NCI-H526 (cell line): ENCODE results near the gene ITPKB.
"Not testable (repeated sequence)": the region's sequence is repeated elsewhere in the genome, so short reads cannot be mapped to it uniquely, and the experiment has no call there.

Experiments
- DNase-seq, 2 experiments: peaks; one replicate each; lab custom pipeline; 2025; lab: John Stamatoyannopoulos, UW

Gene ITPKB

GRCh38 chr1:226754793-226755533 lies 15.9 kb upstream of the ITPKB start:
- no peak for DNase-seq

GRCh38 chr1:226754097-226754496 lies 15.0 kb upstream of the ITPKB start:
- DNase-seq, result no peak

DNA sequence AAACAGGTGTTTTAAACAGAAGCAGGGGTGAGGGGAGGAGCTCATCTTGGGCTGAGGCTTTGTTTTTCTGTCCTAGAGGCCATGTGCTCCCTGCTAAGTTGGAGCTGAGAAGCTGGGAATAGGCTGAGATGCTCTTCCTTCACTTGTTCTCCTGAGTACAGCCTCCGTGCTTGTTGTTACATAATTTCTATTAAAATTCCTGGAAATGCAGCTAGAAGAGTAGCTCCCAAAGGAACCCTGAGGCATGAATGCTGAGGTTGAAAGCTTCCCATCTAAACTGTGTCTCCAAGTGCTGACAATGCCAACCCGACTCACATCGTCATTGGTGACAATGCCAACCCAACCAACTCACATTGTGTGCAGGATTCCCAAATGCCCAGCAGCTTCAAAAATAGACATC lies 12.6 kb upstream of the ITPKB start:
- no peak for DNase-seq

- no peak for DNase-seq
Observed at GRCh38 chr1:226751214-226751613, 12.1 kb upstream of the ITPKB start.

GRCh38 chr1:226749467-226749866 lies 10.4 kb upstream of the ITPKB start:
- DNase-seq, result no peak

DNA sequence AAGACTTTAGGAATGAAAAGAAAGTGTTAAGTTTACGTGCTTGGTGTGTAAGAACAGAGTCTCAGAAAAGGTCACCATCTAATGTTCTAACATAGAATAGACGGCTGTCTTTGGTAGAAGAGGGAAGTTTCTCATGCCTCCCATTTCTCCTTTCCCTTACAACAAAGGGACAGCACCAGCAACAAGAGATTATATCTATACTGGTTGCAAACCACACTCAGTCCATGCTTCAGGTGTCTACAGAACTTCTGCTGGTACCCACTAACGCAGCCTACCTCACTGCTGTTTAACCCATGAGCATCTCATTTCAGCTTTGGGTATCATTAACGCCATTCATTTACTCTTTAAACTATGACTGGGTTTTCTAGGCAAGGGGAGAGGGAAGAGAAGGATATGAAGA lies 9.2 kb upstream of the ITPKB start:
- DNase-seq, result no peak

DNA sequence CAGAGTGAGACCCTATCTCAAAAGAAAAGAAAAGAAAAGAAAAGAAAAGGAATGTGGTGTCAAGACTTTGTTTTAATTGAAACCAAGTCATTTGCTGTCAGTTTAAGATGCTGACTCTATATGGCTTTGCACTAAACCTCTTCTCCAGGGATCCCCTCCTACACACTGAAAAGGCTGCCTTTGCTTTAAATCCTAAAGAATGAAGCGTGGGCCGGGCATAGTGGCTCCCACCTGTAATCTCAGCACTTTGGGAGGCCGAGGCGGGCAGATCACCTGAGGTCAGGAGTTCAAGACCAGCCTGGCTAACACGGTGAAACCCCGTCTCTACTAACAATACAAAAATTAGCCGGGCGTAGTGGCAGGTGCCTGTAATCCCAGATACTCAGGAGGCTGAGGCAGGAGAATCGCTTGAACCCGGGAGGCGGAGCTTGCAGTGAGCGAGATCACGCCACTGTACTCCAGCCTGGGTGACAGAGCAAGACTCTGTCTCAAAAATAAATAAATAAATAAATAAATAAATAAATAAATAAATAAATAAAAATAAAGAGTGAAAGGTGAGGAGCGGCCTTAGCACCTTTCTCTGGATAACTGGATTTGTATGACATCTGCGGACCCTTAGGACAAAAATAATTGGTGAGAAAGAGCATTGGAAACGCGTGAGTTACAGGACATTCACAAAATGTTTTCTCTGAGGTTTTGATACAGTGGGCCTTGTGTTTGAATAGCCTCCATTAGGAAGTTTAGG lies 8.6 kb upstream of the ITPKB start:
- not testable (repeated sequence) for DNase-seq

GRCh38 chr1:226743259-226743658 lies 4.2 kb upstream of the ITPKB start:
- no peak for DNase-seq

DNA sequence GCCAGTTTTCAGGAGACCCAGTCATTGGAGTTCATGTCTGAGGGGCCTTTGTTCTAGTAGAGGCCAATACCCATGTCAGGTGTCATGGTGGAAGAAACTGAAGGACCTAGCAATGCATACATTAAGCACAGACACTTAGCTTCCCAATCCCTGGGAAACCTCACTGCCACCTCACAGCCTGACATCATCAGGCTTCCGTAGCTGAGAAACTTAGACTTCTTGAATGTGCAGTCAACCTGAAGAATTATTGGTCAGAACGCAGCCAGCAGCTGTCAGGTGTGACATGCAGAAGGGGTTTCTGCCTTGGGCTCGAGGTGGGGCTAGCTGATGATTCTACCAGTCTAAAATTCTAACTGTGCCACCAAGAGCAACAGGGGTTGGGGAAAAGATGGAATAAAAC lies 1.9 kb upstream of the ITPKB start:
- DNase-seq, result no peak

GRCh38 chr1:226739696-226740065 lies 599 bp upstream of the ITPKB start:
- DNase-seq, result no peak

DNA sequence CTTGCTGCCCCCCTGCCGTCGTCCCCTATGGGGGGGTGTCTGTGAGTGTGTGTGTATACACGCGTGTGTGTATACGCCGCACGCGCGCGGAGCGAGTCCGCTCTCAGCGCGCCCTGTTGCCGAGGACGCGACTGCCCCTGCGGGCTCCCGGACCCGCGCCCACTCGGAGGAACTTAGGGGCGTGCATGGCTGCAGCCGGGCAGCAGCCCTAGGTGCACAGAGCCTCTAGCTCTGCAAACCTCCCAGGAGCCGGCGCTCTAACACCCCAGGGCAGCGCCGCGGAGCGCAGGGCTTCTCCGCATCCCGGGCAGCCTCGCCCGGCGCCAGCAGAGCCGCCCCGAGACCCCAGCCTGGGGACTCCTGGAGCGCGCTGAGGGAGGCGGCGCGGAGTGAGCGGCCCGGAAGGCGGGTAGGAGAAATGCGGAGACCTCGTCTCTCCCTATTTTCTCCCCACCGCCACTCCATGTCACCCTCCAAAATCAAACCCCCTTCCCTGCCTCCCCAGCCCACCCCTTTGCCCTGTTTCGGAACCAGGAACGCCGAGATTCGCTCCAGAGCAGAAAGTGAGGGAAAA lies 574 bp downstream of the ITPKB start:
- DNase-seq, result peak in 1 of 2 experiments; percentile 64

DNA sequence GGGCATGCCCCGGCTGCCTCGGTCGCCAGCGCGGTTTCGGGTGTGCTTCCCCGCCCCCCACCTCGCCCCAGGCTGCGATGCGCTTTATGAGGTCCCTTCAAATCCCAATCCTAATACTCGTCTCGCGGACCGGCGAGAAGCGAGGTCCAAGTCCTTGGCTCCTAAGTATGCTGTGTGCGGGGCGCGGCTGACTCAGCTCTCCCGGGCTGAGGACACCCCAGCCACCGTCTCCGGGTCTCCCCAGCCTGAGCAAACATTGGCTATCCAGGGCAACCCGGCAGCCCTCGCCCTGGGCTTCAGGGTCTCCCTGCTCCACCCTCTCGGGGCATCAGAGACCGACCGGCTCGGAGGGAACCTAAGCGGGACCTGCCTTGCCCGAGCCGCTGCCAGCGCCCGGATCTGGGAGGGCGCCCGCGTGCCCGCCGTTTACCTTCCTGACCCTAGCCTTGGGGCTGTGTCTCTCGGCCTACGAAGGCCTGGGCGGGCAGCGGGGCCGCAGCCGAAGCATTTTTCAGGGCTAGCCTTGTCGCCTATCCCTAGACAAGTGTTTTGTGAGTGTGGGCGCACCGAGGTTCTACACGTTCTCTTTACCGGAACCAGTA lies 1.2 kb downstream of the ITPKB start:
- peak; percentile 42 to 64 for DNase-seq

DNA sequence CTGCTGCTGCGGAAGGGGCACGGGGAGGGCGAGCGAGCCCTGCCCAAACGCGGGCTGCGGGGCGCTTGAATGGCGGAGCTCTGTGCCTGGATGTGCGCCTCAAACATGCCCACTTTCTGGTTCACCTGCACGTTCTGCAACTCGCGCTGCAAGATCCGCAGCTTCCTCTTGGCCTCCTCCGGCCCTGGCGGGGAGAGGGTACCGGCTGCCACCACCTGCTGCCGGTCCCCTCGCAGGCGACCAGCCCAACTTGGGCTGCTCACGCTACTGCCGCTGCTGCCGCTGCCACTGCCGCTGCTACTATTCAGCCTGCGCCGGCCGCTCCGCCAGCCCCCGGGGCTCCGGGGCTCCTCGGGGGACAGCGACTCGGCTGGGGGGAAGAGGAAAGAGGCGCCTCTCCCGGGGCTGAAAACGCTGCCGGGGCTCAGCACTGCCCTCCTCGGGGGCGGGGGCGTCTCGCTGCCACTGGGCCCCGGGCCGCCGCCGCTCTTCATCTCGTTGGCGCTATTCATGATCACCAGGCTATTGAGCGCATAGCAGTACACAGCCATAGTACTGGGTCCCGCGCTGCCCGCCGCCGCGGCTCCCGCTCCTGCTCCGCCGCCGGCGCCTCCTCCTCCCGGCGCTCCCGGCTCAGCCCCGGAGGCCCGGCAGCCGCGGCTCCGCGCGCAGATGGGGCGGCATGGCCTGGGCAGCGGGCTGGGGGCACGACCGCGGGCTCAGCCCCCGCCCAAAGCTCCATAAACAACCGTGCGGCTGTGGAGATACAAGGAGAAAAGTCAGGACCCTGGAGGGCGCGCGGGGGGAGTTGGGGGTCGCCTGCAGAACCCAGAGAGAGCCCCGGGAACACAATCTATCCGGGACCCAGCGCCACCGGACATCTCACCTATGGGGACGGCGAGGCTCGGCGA lies 1.9 kb downstream of the ITPKB start:
- peak in 1 of 2 experiments; percentile 55 for DNase-seq

DNA sequence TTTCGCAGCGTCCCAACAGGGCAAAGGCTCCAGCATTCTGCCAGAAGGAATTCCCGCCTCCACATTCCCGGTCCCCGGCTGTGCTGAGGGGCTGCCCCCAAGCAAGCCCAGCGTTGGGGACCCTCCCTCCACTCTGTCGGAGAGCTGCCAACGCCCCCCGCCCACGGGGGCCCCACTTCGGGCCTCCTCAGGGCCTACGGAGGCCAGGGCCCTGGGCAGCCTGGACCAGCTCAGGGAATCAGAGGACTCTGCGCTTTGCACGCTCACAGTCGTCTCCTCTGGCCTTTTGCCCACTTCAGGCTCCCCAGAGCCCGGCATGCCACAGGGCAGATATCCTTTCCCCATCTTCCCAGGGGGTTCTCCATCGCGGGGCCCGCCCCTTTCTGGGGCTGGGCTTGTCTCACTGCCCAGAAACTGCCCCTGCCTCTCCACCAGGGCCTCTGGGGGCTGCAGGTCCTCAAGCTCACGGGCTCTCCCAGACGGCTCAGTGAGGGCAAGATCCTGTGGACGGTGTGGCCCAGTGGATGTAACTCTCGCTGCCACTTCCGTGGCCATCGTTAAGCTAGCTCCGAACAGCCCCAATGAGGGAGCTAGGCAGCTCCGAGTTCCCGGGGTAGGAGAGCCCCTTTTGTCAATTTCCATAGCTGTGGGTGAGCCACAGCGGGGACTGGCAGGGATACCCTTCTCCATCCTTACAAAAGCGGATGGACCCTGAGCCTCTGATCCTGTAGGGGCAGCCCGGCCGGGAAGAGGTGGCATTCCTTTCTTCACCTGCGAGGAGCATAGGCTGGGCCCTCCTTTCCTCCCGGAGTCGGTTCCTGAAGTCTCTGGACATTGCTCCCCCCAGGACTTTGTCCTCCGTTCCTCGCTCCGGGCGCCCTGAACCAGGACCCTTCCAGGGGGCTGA lies 2.8 kb downstream of the ITPKB start:
- no peak for DNase-seq

DNA sequence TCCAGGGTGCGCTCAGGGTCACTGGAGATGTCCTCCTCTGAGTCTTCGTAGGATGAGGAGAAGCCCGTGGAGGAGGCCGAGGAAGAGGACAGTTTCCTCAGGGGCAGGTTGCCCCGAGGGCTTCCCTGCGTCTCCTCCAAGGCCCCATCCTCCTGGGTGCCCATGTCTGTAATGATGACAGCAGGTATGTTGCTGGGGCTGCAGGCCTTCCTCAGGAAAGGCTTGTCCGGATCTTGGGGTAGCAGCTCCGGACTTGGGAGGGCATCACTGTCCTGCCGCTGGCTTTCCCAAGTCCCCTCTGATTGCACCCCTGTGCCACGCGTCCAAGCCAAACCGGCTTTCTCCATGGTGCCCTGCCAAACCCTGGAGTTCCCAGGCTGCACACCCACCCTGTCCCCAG lies 3.5 kb downstream of the ITPKB start:
- DNase-seq, result no peak

DNA sequence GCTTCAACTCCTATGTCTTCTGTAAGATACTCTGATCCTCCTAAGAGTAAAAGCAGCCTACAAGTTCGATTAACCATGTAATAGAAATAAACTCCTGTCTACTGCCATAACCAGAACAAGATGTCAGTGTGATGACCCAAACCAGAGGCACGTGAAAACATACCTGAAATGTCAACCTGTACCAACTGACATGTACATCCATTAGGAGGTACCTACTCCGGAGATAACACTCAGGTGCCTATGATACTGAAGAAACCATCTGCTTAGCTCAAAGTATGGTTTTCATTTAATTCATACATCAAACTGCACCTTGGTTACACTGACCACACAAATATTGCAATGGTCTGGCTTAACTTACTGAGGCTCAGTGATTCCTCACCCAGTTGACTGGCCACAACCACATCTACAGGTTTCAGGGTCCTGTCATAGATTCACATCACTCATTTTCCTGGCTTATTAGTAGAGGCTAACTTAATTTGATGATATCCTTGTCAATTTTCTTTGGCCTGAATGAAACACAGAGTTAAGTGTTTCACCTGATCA lies 4.4 kb downstream of the ITPKB start:
- DNase-seq, result no peak

DNA sequence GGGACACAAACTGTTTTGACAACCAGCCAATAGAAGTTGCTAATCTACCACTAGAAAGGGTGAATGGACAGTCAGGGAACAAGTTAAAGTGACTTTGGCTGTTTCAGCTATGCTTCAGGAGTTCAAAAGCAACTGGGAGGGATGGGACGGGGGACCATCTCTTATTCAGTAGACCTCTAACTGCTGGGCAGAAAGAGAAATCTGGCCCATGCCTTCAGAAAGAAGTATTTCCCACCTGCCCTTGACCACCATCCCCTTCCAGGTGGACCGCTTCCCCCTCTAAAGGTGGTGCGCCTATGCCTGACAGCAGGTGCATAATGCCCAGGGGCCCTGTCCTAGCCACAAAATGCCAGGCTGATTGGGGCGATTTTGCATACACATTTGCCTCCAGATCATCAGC lies 5.2 kb downstream of the ITPKB start:
- peak in 1 of 2 experiments; percentile 6 for DNase-seq

- DNase-seq, result no peak
Observed at GRCh38 chr1:226733304-226733703, 5.8 kb downstream of the ITPKB start.

DNA sequence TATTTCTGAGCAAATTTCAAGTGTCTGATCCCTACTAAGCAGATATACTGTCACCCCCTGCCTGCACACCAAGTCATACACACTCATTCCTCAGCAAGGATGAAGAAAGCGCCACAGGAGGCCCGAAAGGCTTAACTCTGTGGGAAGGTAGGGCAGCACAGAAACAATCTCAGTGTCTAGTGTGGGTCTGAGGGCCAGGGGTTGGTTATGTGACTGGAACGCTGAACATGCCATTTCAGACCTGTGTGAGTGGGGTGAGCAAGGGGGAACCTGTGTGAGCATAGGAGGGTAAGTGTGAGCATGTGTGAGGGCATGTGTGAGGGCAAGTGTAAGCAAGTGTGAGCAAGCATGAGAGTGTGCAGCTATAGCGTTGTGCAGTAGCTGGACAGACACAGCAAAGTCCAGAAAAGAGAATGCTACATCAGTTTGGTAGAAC lies 6.2 kb downstream of the ITPKB start:
- no peak for DNase-seq

DNA sequence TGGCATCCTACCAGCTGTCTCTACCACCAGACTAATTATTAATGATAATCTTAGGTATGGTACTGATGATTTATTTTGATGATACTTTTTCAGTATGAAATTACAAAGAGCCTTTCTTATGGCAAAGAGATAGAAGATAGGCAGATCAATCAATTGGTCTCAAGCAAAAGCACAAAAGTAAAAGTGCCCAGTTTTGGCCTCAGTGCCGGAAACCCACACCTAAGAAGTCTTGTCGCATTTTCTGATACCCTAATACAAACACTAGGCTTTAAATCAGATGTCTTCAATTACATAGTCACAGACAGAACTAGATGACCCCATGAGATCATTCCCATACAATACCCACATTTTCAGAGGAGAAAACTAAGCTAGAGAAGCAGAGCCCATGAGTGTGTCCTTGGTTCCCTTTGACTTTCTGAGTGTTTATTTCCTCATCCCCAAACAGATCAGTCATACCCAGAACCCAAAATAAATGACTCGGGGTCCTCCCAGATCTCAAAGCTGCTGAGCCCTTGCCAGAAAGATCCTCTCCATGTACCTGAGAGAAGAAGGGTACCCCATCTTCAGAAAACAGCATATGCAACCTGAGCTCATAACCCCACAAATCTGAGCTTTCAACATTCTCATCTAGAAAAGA lies 7.7 kb downstream of the ITPKB start:
- DNase-seq, result no peak
